Activated effector memory CD4-positive, alpha-beta T cell treated with Interleukin-2 at 50 U/mL for 16 hours (primary cell): ENCODE results near the gene FMN1.

Source experiments
- DNase-seq: peaks from one replicate; pipeline ENCODE4 v3.0.0-alpha.2; 2020

Gene FMN1

DNA sequence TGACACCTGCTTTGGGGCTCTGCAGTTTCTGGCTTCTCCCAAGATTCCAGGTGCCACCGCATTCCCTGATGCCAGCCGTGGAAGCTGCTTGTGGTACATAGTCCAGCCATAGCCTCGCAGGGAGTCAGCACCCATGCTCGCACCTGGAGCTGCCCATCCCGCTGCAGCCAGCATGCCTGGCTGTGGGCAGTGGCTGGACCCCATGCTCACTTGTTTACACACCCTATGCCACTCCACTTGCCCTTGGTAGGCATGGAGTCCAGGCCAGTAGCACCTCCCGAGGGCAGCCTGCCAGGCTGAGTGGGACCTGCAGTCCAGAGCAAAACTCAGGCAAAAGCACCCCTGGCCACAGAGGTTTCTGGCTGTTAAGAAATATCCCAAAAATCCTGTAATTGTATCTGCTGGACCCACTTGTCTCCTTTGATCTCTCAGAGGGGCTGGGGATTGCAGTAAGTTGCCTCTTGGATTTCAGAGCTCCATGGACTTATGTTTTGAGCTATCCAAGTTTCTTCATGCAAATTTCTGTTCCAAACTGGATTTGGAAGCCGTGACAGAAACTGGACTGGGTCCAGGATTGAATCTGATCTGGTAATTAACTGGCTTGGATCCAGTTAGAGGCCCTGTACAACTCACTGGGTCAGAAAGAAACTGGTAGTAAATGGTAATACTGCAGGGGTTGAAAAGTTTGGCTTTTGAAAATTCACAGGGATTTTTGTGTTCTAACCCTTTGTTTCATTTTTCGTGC, 149.3 kb downstream of the FMN1 start:
- DNase-seq, result no peak

GRCh38 chr15:33044598-33044997, 149.9 kb downstream of the FMN1 start:
- no peak for DNase-seq

- no peak for DNase-seq
These were observed 150.9 kb downstream of the FMN1 start for GRCh38 chr15:33043636-33044035.

GRCh38 chr15:33040496-33040895, 154.0 kb downstream of the FMN1 start:
- no peak for DNase-seq

DNA sequence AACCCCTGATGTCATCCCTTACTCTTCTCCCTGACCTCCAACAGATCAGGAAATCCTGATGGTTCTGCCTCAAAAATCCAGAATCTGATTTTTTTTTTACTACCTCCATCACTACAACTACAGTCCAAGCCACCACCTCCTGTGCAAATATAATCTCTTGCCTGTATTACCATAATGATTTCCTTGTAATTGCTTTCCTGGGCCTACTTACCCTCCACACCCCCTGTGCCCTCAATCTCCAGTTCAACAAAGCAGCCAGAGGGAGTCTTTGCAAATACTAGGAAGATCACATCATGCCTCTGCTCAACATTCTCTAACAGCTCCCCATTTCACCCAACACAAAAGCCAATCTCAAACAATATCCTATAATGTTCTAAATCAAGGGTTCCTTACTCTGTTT, 159.9 kb downstream of the FMN1 start:
- DNase-seq, result no peak

DNA sequence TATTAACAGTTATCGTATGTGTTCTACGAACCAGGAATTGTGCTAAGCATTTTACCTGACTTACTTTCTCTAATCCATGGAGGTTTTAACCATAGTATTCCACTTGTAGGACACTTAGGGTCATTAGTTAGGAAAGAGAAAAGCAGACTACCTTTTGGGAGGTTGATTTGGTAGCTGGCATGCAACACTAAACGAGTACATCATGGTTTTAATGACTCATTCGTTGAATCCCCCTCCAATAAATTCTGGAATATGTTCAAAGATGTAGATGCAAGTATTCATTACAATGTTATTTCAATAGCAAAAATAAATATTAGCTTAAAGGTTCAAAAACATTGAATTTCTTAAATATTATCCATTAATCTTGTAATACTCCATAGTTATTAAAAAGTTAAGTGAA, 162.5 kb downstream of the FMN1 start:
- no peak for DNase-seq

- DNase-seq, result no peak
These were observed 163.1 kb downstream of the FMN1 start for GRCh38 chr15:33031324-33031821.

GRCh38 chr15:33030315-33030714, 164.2 kb downstream of the FMN1 start:
- DNase-seq, result no peak

GRCh38 chr15:33029109-33029652, 165.3 kb downstream of the FMN1 start:
- no peak for DNase-seq

- DNase-seq, result no peak
These were observed 166.0 kb downstream of the FMN1 start for GRCh38 chr15:33028495-33028894.

DNA sequence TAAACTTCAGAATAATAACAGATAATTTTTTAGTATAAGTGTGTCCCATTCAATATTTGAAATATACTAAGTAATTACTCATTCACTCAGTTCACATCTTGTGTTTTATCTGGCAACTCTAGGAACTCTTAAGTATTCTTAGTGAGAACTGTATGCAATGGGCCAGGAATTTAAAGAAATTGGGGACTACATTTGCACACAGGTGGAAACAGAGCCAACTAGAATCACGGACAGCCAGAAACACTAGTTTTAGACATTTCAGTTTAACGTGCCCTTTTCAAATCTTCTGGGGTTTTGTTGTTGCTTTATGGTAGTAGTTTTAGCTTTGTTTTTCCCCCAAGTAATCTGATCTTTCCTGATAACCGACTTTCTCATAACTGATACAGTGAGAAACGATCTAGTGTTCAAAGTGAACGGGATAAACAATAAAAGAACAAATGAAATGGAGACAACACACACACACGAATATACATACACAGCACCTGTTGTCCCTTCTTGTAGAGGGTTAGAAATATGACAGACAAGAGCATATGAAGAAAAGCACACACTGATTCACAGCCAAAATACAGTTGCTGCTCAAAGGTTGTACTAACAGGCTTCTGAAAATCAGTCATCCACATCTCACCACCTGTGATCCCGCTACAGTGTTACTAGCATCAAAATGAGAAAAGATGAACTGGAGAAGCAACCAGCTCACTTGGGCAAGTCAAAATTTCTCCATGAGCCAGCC, 167.0 kb downstream of the FMN1 start:
- no peak for DNase-seq

DNA sequence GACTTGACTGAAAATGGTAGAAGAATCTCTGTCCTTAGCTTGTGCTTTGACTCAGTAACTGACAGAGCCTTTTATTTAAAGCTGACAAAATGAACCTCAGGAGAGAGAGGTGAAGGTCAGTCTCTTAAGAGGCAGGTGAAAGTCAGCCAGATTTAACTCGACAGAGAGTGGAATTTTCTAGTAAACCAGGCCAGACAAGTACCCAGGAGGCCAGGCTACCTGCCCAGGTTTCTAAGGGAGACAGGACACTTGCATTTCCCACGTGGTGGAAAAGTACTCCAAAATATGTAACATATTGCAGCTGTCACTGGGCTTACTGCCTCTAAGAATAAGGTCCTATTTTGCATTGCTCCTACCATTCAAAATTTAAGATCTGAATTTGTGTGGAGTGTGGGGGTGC, 167.9 kb downstream of the FMN1 start:
- no peak for DNase-seq

DNA sequence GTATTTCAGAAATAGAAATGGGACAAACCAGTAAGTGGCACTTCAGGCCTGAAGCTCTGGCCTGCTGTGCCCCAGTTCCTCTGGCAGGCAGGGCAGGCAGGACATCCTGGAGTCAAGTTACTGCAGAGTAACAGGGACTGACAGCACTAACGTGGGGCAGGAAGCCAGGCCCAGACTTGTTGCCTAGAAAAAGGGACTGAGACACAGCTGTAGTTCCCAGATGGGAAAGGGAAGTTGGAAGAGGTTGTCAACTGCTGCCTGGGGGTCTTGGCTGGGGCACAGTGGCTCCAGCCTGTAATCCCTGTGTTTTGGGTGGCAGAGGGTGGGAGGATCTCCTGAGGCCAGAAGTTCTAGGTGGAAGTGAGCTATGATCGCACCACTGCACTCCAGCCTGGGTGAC, 171.9 kb downstream of the FMN1 start:
- no peak for DNase-seq

DNA sequence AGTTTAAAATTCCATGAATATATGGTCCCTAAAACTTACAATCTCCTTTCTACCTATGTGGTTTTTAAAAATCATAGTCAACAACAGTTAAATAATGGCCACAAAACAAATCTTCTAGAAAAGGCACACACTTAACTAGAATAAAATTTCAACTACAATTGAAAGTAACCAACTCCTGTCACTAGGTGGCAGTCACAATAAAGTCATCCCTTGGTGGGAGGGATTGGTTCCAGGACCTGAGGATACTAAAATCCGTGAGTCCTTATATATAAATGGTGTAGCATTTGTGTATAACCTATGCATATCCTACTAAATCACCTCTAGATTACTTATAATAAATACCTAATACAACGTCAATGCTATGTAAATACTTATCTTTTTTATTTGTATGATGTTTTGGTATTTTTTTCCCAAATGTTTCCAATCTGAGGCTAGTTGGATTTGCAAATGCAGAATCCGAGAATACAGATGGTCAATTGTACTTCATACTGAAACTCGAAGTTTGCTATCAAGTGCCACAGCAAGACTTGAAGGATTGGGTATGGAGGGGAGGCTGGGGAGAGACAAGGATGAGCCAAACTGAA, 172.6 kb downstream of the FMN1 start:
- DNase-seq, result no peak

GRCh38 chr15:33019354-33019981, 175.0 kb downstream of the FMN1 start:
- DNase-seq, result no peak

DNA sequence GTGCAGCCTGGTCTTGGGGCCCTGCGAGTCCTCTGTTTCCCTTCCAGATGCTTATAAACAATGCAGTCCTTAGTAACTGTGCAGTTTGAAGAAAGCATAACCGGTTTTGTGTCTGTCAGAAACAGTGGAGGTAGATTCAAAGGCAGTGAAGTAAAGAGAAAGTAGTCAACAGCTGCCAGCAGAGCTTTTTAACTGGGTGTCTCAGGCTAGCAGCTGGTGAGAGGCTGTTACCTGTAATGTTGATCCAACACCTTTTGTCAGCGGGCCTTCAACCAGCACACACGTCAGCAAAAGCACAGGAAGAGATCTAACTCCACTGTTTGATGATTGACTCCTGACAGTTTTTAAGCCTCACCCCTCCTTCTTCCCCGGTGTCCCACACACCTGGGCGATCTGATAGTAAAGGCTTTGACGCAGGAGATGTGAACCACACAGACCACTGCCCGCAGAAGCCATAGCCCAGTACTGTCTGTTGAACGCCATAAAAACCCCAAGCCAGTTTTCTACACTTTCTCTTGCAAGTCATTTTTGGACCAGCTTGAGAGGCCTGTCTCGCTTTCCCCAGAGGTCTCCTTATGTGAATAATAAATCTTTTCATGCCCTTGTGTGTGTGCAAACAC, 178.0 kb downstream of the FMN1 start:
- no peak for DNase-seq

DNA sequence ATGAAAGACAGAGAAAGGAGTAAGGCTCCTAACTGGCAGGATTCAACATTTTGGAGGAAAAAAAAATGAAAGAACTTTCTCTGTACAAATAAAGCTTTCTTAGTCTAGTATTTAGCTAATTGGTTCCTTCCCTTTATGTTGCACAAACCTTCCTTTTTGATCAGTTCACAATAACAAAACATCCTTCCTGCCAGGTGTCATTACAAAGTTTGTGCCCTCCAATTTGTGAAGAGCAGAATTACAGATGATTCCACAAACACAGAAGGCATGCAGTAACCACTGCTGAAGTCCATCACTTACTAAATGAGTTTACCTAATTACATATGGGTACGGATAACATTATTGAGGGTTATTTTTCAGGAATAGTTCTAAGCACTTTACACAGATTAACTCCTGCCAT, 179.9 kb downstream of the FMN1 start:
- no peak for DNase-seq

DNA sequence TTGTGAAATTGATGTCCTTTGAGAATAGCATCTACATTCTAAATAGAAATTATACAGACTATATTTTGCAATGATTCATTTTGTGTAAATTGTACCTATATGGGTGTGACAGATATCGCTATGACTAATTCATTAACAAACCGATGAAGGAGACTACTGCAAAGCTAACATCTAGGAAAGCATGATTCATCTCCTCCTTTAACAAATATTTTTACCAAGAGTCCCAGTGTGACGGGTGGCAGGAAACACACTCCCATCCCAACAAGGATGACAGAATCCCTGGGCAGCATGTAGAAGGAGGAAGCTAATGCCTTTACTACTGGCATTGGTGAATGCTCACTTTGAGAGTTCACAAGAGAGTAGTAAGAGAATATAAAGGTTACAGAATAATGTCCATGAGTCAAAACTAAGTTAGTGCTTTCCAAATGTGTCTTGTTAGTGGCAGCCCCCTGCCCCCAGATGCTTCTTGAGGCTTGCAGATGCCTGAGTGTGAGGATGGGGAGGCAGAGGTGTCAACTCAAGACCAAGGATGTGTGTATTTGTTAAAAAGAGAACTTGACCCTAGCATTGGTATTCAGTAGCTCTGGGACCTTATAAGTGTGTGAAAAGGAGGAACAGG, 180.6 kb downstream of the FMN1 start:
- DNase-seq, result no peak

DNA sequence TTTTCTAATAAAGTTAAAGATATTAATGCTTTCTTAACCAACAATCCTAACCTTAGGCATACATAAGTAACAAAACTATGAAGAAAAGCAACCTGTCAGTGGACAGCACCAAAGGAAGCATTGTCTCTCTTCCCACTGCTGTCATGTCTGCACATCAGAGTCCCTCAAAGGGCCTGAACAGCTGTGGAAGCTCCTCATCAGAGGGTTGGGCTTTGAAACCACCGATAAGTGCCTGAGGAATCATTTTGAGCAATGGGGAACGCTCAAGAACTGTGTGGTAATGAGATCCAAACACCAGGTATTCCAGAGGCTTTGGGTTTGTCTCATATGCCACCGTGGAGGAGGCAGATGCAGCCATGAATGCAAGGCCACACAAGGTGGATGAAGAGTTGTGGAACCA, 182.5 kb downstream of the FMN1 start:
- no peak for DNase-seq

GRCh38 chr15:33009603-33010002, 184.9 kb downstream of the FMN1 start:
- DNase-seq, result no peak

- no peak for DNase-seq
These were observed 185.5 kb downstream of the FMN1 start for GRCh38 chr15:33009026-33009425.

- no peak for DNase-seq
These were observed 186.1 kb downstream of the FMN1 start for GRCh38 chr15:33008284-33008995.
